ENCODE data around the gene DNAL4. TPM values are rescaled to one million over a fixed set of nuclear protein-coding genes. Genes with fewer than 3 reads are reported as not detected.
A peak's percentile ranks its signal among the peaks of the same experiment; 100 is the strongest.

The DNAL4 gene
- total RNA-seq, 3 donors from 2014 or later: 14.7 to 17.6 (median 16.1) TPM

DNA sequence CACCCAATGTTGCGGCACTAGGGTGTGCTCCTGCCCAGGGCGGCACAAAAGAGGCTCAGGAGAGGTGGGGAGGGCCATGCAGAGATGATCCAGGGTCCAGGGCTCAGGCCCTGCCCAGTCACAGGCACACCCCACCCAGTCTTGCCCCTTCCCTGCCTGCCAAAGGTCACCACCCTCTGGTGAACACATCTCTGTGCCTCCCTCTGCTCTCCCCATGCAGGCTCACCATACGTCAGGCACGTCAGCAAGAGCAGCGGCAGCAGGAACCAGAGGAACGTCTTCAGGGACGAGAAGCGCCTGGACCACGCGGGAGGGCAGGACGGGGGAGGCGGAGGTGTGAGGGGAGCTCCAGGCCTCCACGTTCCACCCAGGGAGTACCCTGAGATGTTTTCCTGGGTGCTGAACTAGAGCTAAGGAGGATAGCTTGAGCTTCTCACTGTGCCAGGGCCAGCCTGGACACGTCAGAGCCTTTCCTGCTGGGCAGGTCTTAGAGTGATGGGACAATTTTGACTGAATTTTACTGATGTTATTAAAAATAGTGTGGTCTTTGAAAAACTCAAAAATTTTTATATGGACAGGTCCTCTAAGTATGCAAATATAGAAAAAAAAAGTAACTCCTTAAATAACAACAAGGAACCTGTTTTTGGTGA, 45.3 kb downstream of the DNAL4 start:
- peaks cover 11% of the 10 kb centered on the region for H3K4me1 ChIP-seq (ENCODE audit: low read depth)
- ATAC-seq (no peak), DNase-seq (no peak)
- H3K36me3 ChIP-seq (ENCODE audit: low read depth): peaks cover 22% of the 10 kb centered on the region
- H3K9me3 ChIP-seq: no peaks in the 10 kb centered on the region
- TF ChIP-seq, protein P1, sequence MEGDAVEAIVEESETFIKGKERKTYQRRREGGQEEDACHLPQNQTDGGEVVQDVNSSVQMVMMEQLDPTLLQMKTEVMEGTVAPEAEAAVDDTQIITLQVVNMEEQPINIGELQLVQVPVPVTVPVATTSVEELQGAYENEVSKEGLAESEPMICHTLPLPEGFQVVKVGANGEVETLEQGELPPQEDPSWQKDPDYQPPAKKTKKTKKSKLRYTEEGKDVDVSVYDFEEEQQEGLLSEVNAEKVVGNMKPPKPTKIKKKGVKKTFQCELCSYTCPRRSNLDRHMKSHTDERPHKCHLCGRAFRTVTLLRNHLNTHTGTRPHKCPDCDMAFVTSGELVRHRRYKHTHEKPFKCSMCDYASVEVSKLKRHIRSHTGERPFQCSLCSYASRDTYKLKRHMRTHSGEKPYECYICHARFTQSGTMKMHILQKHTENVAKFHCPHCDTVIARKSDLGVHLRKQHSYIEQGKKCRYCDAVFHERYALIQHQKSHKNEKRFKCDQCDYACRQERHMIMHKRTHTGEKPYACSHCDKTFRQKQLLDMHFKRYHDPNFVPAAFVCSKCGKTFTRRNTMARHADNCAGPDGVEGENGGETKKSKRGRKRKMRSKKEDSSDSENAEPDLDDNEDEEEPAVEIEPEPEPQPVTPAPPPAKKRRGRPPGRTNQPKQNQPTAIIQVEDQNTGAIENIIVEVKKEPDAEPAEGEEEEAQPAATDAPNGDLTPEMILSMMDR (IDR thresholded peaks at IDR 0.05): no peak
- no peak overlapping the region for H3K4me3 ChIP-seq
- intact Hi-C loops (cut with DNase I, micrococcal nuclease): no loop called here

DNA sequence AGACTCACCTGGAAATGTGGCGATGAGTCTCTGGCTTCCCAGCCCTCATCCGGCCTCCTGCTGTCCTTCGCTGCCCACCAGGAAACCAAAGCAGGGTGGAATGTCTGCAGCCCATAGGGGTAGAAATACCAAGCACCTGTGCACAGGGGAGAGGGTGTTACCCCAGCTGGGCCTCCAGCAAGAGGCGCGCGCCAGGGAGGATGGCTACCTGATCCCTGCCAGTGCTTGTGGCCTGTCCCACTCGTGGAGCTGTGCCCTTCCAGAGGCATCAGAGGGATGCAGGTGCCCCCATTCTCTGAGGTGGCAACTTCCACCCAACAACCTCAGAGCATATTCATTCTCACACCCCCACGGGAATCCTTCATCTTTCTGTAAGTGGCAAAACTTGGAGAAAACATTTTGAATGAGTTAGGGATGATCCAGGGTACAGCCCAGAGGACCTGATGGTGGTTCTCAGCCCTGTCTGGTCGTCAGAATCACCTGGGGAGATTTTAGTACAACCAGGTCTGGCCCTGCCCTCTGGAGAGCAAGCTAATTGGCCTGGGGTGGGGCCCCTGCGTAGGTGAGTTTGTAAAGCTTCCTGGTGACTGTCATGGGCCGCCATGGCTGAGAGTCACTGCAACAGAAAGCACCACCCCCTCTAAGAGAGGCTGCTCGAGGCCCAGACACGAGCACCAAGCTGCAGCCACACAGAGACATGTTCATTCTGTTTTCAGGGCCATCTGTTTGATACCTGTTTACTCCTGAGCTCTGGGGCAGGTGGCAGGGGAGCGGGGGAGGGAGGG, 48.1 kb downstream of the DNAL4 start:
- peak in 2 of 3 donors; percentile 77 to 78 for DNase-seq
- TF ChIP-seq, protein P1 (IDR thresholded peaks at IDR 0.05): no peak
- peak; percentile 85 for ATAC-seq
- Histone ChIP-seq H3K9me3 (no peaks in the 10 kb centered on the region), H3K36me3 (ENCODE audit: low read depth) (peaks cover 34% of the 10 kb centered on the region), H3K4me3 (no peak overlapping the region), H3K4me1 (ENCODE audit: low read depth) (peaks cover 8% of the 10 kb centered on the region)
- intact Hi-C loops (cut with DNase I, micrococcal nuclease): no loop called here

DNA sequence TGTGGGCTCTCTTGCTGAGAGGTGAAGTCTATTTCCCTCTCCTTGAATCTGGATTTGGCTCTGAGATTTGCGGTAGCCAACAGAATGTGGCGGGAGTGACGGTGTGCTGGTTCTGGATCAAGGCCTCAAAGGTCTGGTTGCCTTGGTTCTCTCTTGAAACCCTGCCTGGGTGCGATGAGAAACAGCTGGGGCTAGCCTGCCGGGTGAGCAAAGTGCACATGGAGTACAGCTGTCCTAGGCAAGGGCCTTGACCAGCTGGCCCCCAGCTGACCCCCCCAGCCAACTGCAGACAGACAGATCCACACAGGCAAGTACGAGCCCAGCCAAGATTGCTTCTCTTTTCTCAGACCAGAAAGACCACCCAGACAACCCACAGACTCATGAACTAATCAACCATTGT, 49.0 kb downstream of the DNAL4 start:
- TF ChIP-seq, protein P1 (IDR thresholded peaks at IDR 0.05): no peak
- Histone ChIP-seq H3K4me1 (ENCODE audit: low read depth) (peaks cover 8% of the 10 kb centered on the region), H3K4me3 (no peak overlapping the region), H3K36me3 (ENCODE audit: low read depth) (peaks cover 38% of the 10 kb centered on the region), H3K9me3 (no peaks in the 10 kb centered on the region)
- no peak for DNase-seq
- intact Hi-C loops (cut with DNase I, micrococcal nuclease): no loop called here
- no peak for ATAC-seq

DNA sequence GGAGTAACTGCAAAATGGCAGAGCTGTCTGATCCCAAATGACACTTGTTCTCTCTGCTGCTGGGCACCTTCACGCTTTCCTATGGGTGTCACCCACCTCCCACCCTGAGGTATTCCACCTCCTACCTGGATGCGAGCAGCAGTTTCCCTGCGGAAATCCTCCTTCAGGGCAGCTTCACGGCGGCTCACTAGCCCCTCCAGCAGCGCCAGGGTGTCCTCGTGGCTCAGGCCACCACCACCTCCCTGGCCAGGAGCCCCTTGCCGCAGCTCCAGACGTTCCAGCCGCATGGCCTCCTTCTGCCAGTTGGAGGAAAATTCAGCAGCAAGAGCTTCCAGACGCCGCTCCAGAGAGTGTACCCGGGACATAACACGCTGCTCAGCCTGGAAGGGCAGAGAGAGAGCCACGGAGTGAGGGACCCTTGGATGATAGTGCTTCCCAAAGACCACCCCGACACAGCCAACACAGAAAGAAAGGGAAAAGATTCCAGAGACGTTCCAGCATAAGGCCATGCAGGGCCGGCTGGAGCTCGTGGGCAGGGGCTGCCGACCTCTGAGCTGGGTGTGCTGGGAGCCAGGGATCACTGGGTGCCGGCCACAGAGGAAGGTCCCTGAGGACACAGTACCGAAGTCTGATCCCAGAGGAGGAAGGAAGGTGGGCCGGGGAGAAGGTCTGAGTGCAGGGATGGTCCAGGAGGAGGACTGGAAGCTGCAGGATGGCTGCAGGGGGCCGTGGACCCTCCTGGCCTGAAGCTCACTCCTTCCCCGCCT, 51.6 kb downstream of the DNAL4 start:
- Histone ChIP-seq H3K9me3 (no peaks in the 10 kb centered on the region), H3K36me3 (ENCODE audit: low read depth) (peaks cover 55% of the 10 kb centered on the region), H3K4me1 (ENCODE audit: low read depth) (peaks cover 8% of the 10 kb centered on the region), H3K4me3 (no peak overlapping the region)
- intact Hi-C loops (cut with DNase I, micrococcal nuclease): no loop called here
- ATAC-seq (no peak), DNase-seq (peak in 1 of 3 donors; percentile 50)
- TF ChIP-seq, protein P1 (IDR thresholded peaks at IDR 0.05): no peak

DNA sequence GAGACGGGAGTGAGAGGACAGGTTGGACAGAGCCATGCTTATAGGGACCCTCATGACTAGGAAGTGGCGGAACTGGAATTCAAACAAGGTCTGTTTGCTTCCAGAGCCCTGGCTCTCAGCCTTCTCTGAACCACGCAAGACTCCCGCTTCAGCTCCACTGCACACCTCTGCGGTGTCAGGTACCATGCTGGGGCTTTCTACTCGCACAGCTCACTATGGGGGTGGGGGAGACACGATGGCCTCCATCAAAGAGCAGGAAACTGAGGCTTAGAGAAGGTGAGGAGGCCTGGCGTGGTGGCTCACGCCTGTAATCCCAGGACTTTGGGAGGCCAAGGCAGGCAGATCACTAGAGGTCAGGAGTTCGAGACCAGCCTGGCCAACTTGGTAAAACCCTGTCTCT, 52.4 kb downstream of the DNAL4 start:
- no peaks in the 10 kb centered on the region for H3K9me3 ChIP-seq
- no peak overlapping the region for H3K4me3 ChIP-seq
- intact Hi-C loops (cut with DNase I, micrococcal nuclease): no loop called here
- H3K36me3 ChIP-seq (ENCODE audit: low read depth): peaks cover 55% of the 10 kb centered on the region
- DNase-seq (peak in 1 of 3 donors; percentile 31), ATAC-seq (no peak)
- TF ChIP-seq, protein P1 (IDR thresholded peaks at IDR 0.05): no peak
- peaks cover 7% of the 10 kb centered on the region for H3K4me1 ChIP-seq (ENCODE audit: low read depth)
